Measurements from ENCODE around the gene SPOCK3. TPM values are rescaled to one million over a fixed set of nuclear protein-coding genes. Genes with fewer than 3 reads are reported as not detected.
"Not testable (repeated sequence)": the region's sequence is repeated elsewhere in the genome, so short reads cannot be mapped to it uniquely, and the experiment has no call there.

SPOCK3 gene
- total RNA-seq, 2 experiments from 2014 or later: not detected

GRCh38 chr4:166777760-166778159 lies 456.5 kb downstream of the SPOCK3 start:
- Mint-ChIP-seq H3K36me3 (ENCODE audit: low read depth) (no peaks in the 10 kb centered on the region), H3K27ac (no peak overlapping the region), H3K4me3 (no peak overlapping the region), H3K27me3 (no peaks in the 10 kb centered on the region), H3K9me3 (ENCODE audit: low read depth) (peaks cover 14% of the 10 kb centered on the region), H3K4me1 (no peaks in the 10 kb centered on the region)
- intact Hi-C loops (cut with DNase I, micrococcal nuclease): no loop called here
- ATAC-seq: no peak
- ChIA-PET CTCF (no interaction called here), POLR2A (no interaction called here)
- no peak for DNase-seq

GRCh38 chr4:166763018-166763417 lies 471.3 kb downstream of the SPOCK3 start:
- no peaks in the 10 kb centered on the region for H3K4me1 Mint-ChIP-seq
- H3K27me3 Mint-ChIP-seq: no peaks in the 10 kb centered on the region
- POLR2A ChIA-PET: no interaction called here
- H3K9me3 Mint-ChIP-seq (ENCODE audit: low read depth): peaks cover 12% of the 10 kb centered on the region
- intact Hi-C loops (cut with DNase I, micrococcal nuclease): no loop called here
- CTCF ChIA-PET: interaction anchor here (0.7 kb wide), 1 partner anchor 487 kb away, joined by 3 read pairs; no protein-coding TSS in a partner anchor
- no peaks in the 10 kb centered on the region for H3K36me3 Mint-ChIP-seq (ENCODE audit: low read depth)
- no peak for ATAC-seq
- DNase-seq: no peak
- no peak overlapping the region for H3K27ac Mint-ChIP-seq
- no peak overlapping the region for H3K4me3 Mint-ChIP-seq

- POLR2A ChIA-PET: no interaction called here
- Mint-ChIP-seq H3K36me3 (ENCODE audit: low read depth) (no peaks in the 10 kb centered on the region), H3K4me3 (no peak overlapping the region), H3K27ac (no peak overlapping the region), H3K9me3 (ENCODE audit: low read depth) (no peaks in the 10 kb centered on the region), H3K4me1 (no peaks in the 10 kb centered on the region), H3K27me3 (no peaks in the 10 kb centered on the region)
- CTCF ChIA-PET: no interaction called here
- ATAC-seq: no peak
- intact Hi-C loops (cut with DNase I, micrococcal nuclease): no loop called here
- no peak for DNase-seq
These were observed 492.6 kb downstream of the SPOCK3 start for GRCh38 chr4:166741742-166742141.

- CTCF ChIA-PET; DNase-seq; ATAC-seq; H3K27me3 Mint-ChIP-seq; H3K4me1 Mint-ChIP-seq; intact Hi-C loops (cut with DNase I, micrococcal nuclease); POLR2A ChIA-PET; H3K4me3 Mint-ChIP-seq; H3K9me3 Mint-ChIP-seq (ENCODE audit: low read depth); H3K36me3 Mint-ChIP-seq (ENCODE audit: low read depth); H3K27ac Mint-ChIP-seq: not testable (repeated sequence)
These were observed 495.1 kb downstream of the SPOCK3 start for GRCh38 chr4:166739215-166739614.

- DNase-seq (no peak), ATAC-seq (no peak)
- CTCF ChIA-PET: no interaction called here
- Mint-ChIP-seq H3K27ac (no peak overlapping the region), H3K4me1 (no peaks in the 10 kb centered on the region), H3K27me3 (no peaks in the 10 kb centered on the region), H3K4me3 (no peak overlapping the region), H3K9me3 (ENCODE audit: low read depth) (peaks cover 3% of the 10 kb centered on the region), H3K36me3 (ENCODE audit: low read depth) (no peaks in the 10 kb centered on the region)
- POLR2A ChIA-PET: no interaction called here
- intact Hi-C loops (cut with DNase I, micrococcal nuclease): no loop called here
These were observed 496.9 kb downstream of the SPOCK3 start for GRCh38 chr4:166737430-166737829.

GRCh38 chr4:166735553-166735952 lies 498.7 kb downstream of the SPOCK3 start:
- ChIA-PET POLR2A (no interaction called here), CTCF (no interaction called here)
- no peaks in the 10 kb centered on the region for H3K27me3 Mint-ChIP-seq
- DNase-seq (no peak), ATAC-seq (no peak)
- H3K9me3 Mint-ChIP-seq (ENCODE audit: low read depth): peaks cover 3% of the 10 kb centered on the region
- no peaks in the 10 kb centered on the region for H3K36me3 Mint-ChIP-seq (ENCODE audit: low read depth)
- H3K4me3 Mint-ChIP-seq: no peak overlapping the region
- intact Hi-C loops (cut with DNase I, micrococcal nuclease): no loop called here
- no peaks in the 10 kb centered on the region for H3K4me1 Mint-ChIP-seq
- no peak overlapping the region for H3K27ac Mint-ChIP-seq

GRCh38 chr4:166734797-166735196 lies 499.5 kb downstream of the SPOCK3 start:
- POLR2A ChIA-PET: no interaction called here

GRCh38 chr4:166733686-166734085 lies 500.6 kb downstream of the SPOCK3 start:
- POLR2A ChIA-PET: no interaction called here

More at GRCh38 chr4:166734797-166735196, 499.5 kb downstream of the SPOCK3 start:
- H3K27me3 Mint-ChIP-seq: no peaks in the 10 kb centered on the region
- intact Hi-C loops (cut with DNase I, micrococcal nuclease): no loop called here
- no peak overlapping the region for H3K27ac Mint-ChIP-seq
- no peak for DNase-seq
- no peak overlapping the region for H3K4me3 Mint-ChIP-seq
- ATAC-seq: no peak
- no peaks in the 10 kb centered on the region for H3K36me3 Mint-ChIP-seq (ENCODE audit: low read depth)
- CTCF ChIA-PET: no interaction called here
- H3K4me1 Mint-ChIP-seq: no peaks in the 10 kb centered on the region
- peaks cover 3% of the 10 kb centered on the region for H3K9me3 Mint-ChIP-seq (ENCODE audit: low read depth)

GRCh38 chr4:166726832-166727231 lies 507.5 kb downstream of the SPOCK3 start:
- intact Hi-C loops (cut with DNase I, micrococcal nuclease): no loop called here
- H3K36me3 Mint-ChIP-seq (ENCODE audit: low read depth): no peaks in the 10 kb centered on the region

More at GRCh38 chr4:166733686-166734085, 500.6 kb downstream of the SPOCK3 start:
- Mint-ChIP-seq H3K4me3 (no peak overlapping the region), H3K4me1 (no peaks in the 10 kb centered on the region), H3K27ac (no peak overlapping the region), H3K27me3 (no peaks in the 10 kb centered on the region), H3K36me3 (ENCODE audit: low read depth) (no peaks in the 10 kb centered on the region), H3K9me3 (ENCODE audit: low read depth) (peaks cover 3% of the 10 kb centered on the region)
- intact Hi-C loops (cut with DNase I, micrococcal nuclease): no loop called here
- ATAC-seq (no peak), DNase-seq (no peak)
- CTCF ChIA-PET: no interaction called here

GRCh38 chr4:166724369-166724768 lies 509.9 kb downstream of the SPOCK3 start:
- POLR2A ChIA-PET: no interaction called here
- Mint-ChIP-seq H3K27me3 (no peaks in the 10 kb centered on the region), H3K36me3 (ENCODE audit: low read depth) (no peaks in the 10 kb centered on the region), H3K4me1 (no peaks in the 10 kb centered on the region), H3K4me3 (no peak overlapping the region), H3K9me3 (ENCODE audit: low read depth) (peaks cover 13% of the 10 kb centered on the region), H3K27ac (no peak overlapping the region)
- intact Hi-C loops (cut with DNase I, micrococcal nuclease): no loop called here
- CTCF ChIA-PET: no interaction called here
- DNase-seq (no peak), ATAC-seq (no peak)

More at GRCh38 chr4:166726832-166727231, 507.5 kb downstream of the SPOCK3 start:
- Mint-ChIP-seq H3K4me3 (no peak overlapping the region), H3K27me3 (no peaks in the 10 kb centered on the region), H3K4me1 (no peaks in the 10 kb centered on the region), H3K27ac (no peak overlapping the region), H3K9me3 (ENCODE audit: low read depth) (peaks cover 6% of the 10 kb centered on the region)
- ChIA-PET CTCF (no interaction called here), POLR2A (no interaction called here)
- no peak for ATAC-seq
- no peak for DNase-seq

- ATAC-seq (no peak), DNase-seq (no peak)
- no peaks in the 10 kb centered on the region for H3K27me3 Mint-ChIP-seq
- ChIA-PET CTCF (no interaction called here), POLR2A (no interaction called here)
- H3K4me3 Mint-ChIP-seq: no peak overlapping the region
- H3K36me3 Mint-ChIP-seq (ENCODE audit: low read depth): no peaks in the 10 kb centered on the region
- peaks cover 13% of the 10 kb centered on the region for H3K9me3 Mint-ChIP-seq (ENCODE audit: low read depth)
- H3K4me1 Mint-ChIP-seq: no peaks in the 10 kb centered on the region
- H3K27ac Mint-ChIP-seq: no peak overlapping the region
- intact Hi-C loops (cut with DNase I, micrococcal nuclease): no loop called here
These were observed 510.7 kb downstream of the SPOCK3 start for GRCh38 chr4:166723532-166724140.

- H3K4me3 Mint-ChIP-seq; DNase-seq; H3K27ac Mint-ChIP-seq; CTCF ChIA-PET; H3K36me3 Mint-ChIP-seq (ENCODE audit: low read depth); ATAC-seq; POLR2A ChIA-PET; H3K4me1 Mint-ChIP-seq; H3K27me3 Mint-ChIP-seq; intact Hi-C loops (cut with DNase I, micrococcal nuclease): not testable (repeated sequence)
- H3K9me3 Mint-ChIP-seq (ENCODE audit: low read depth): peaks cover 25% of the 10 kb centered on the region
These were observed 518.3 kb downstream of the SPOCK3 start for GRCh38 chr4:166715748-166716713.
